Natural killer cell (primary cell): Measurements from ENCODE around the gene BIN1. TPM values are rescaled to one million over a fixed set of nuclear protein-coding genes. Genes with fewer than 3 reads are reported as not detected.

Experiments
- ATAC-seq, 3 donors: fragments of 150-1000 bp in 2 of 3; fragments of 200-7000 bp in 1 of 3; cut with Tn5 transposase; 1 replicate in 1 of 3; 2 replicates in 2 of 3; pipeline ENCODE4 v1.10.0; 2021; ENCODE audit warnings: mild to moderate bottlenecking in 2 of 3, moderate library complexity in 2 of 3
- DNase-seq, 2 donors: peaks; one replicate each; pipeline versions ENCODE4 v3.0.0 to v3.0.0-alpha.2; 2013 to 2021; ENCODE audit warnings: mixed read lengths in 1 of 2
- H3K27ac ChIP-seq: one replicate; pipeline ENCODE4 v1.5.1; 2013; ENCODE audit warnings: mild to moderate bottlenecking, low read length
- H3K27me3 ChIP-seq: one replicate; pipeline ENCODE4 v1.6.1; 2013; ENCODE audit warnings: low read length; ENCODE audit not compliant: control insufficient read depth, insufficient read depth
- H3K36me3 ChIP-seq: one replicate; pipeline ENCODE4 v1.6.1; 2013; ENCODE audit warnings: low read length; ENCODE audit not compliant: control insufficient read depth, insufficient read depth
- H3K4me1 ChIP-seq: one replicate; pipeline ENCODE4 v1.6.1; 2013; ENCODE audit warnings: low read length; ENCODE audit not compliant: control insufficient read depth, insufficient read depth
- H3K4me3 ChIP-seq: one replicate; pipeline ENCODE4 v1.5.1; 2013; ENCODE audit warnings: low read length
- H3K9me3 ChIP-seq: one replicate; pipeline ENCODE4 v1.6.1; 2013; ENCODE audit warnings: low read length; ENCODE audit not compliant: control insufficient read depth, insufficient read depth
- H3K27ac Mint-ChIP-seq, 2 donors: one replicate each; pipeline ENCODE4 v1.8.0; 2022; ENCODE audit warnings: mild to moderate bottlenecking in 2 of 2, mixed read lengths in 2 of 2, moderate library complexity in 1 of 2
- H3K27me3 Mint-ChIP-seq, 2 donors: one replicate each; pipeline ENCODE4 v1.8.0; 2022; ENCODE audit warnings: low read depth in 2 of 2, mixed read lengths in 2 of 2
- H3K36me3 Mint-ChIP-seq: one replicate; pipeline ENCODE4 v1.8.0; 2022; ENCODE audit warnings: mixed read lengths
- H3K4me1 Mint-ChIP-seq, 2 donors: one replicate each; pipeline ENCODE4 v1.8.0; 2022; ENCODE audit warnings: mixed read lengths in 2 of 2
- H3K4me3 Mint-ChIP-seq: one replicate; pipeline ENCODE4 v1.8.0; 2022; ENCODE audit warnings: mild to moderate bottlenecking, moderate library complexity, mixed read lengths
- H3K9me3 Mint-ChIP-seq, 2 donors: one replicate each; pipeline ENCODE4 v1.8.0; 2022; ENCODE audit warnings: mixed read lengths in 2 of 2
- WGBS: methylation state at CpG from one replicate; pipeline ENCODE4 v1.1.7; 2013; ENCODE audit warnings: missing lambda C conversion rate; ENCODE audit not compliant: insufficient coverage; 5-methylcytosine and 5-hydroxymethylcytosine counted together
- intact Hi-C: fragments of 100-400 bp; cut with micrococcal nuclease; formaldehyde crosslinking; loops from one replicate; pipeline ENCODE4 v1.14.2; 2022
- total RNA-seq, 4 donors: library from RNA; stranded (reverse); fragments of 120-200 nt in 1 of 4; gene quantifications; one replicate each; pipeline versions ENCODE4 v1.2.3 to v1.2.4, GENCODE V29; 2013 to 2022
- TF ChIP-seq, protein P1 (sequence below): fragments of 200-600 bp; IDR thresholded peaks from one replicate; pipeline ENCODE4 v1.8.0; 2022; ENCODE audit warnings: antibody characterized with exemption

The BIN1 gene
- total RNA-seq, 3 donors from 2014 or later (not counting 1 experiment from before 2014, with no cell fraction given) = 73.5 to 131 (median 107) TPM

GRCh38 chr2:127015106-127015910, 91.6 kb downstream of the BIN1 start:
- Mint-ChIP-seq H3K4me1 (no peaks in the 10 kb centered on the region), H3K27ac (no peak overlapping the region), H3K4me3 (no peak overlapping the region), H3K9me3 (no peaks in the 10 kb centered on the region), H3K27me3 (peaks cover 17 to 25% of the 10 kb centered on the region in 2 donors), H3K36me3 (no peaks in the 10 kb centered on the region)
- DNase-seq (no peak), ATAC-seq (no peak)
- Histone ChIP-seq H3K27ac (no peak overlapping the region), H3K9me3 (no peaks in the 10 kb centered on the region), H3K36me3 (no peaks in the 10 kb centered on the region), H3K4me3 (no peak overlapping the region), H3K4me1 (no peaks in the 10 kb centered on the region), H3K27me3 (no peaks in the 10 kb centered on the region)
- intact Hi-C loops = no loop called here
- WGBS = 78% methylated on average over 8 of the region's 8 CpGs
- TF ChIP-seq, protein P1, sequence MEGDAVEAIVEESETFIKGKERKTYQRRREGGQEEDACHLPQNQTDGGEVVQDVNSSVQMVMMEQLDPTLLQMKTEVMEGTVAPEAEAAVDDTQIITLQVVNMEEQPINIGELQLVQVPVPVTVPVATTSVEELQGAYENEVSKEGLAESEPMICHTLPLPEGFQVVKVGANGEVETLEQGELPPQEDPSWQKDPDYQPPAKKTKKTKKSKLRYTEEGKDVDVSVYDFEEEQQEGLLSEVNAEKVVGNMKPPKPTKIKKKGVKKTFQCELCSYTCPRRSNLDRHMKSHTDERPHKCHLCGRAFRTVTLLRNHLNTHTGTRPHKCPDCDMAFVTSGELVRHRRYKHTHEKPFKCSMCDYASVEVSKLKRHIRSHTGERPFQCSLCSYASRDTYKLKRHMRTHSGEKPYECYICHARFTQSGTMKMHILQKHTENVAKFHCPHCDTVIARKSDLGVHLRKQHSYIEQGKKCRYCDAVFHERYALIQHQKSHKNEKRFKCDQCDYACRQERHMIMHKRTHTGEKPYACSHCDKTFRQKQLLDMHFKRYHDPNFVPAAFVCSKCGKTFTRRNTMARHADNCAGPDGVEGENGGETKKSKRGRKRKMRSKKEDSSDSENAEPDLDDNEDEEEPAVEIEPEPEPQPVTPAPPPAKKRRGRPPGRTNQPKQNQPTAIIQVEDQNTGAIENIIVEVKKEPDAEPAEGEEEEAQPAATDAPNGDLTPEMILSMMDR = no peak

DNA sequence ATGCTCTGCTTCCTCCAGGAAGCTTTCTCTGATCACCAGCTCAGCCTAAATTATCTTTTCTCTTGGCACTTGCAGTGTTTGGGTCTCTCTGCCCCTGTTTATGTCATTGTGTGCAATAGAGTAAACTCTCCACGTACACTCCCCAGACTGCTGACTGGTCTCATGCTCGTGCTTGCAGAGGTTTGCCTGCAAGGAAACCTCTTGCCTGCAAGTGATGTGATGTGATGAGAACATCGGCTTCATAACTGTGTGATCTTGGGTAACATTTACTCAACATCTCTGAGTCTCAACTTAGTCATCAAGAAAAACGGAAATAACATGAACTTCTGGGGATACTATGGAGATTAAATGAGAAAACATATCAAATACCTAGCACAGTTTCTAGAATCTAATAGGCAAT, 92.3 kb downstream of the BIN1 start:
- H3K4me1 Mint-ChIP-seq = no peaks in the 10 kb centered on the region
- 71% methylated on average over 3 of the region's 4 CpGs for WGBS
- ATAC-seq = no peak
- intact Hi-C loops = no loop called here
- TF ChIP-seq, protein P1 = no peak
- no peaks in the 10 kb centered on the region for H3K9me3 ChIP-seq
- no peaks in the 10 kb centered on the region for H3K27me3 ChIP-seq
- no peak overlapping the region for H3K27ac ChIP-seq
- H3K36me3 ChIP-seq = no peaks in the 10 kb centered on the region
- H3K4me3 ChIP-seq = no peak overlapping the region
- DNase-seq = no peak
- peaks cover 24 to 30% of the 10 kb centered on the region in 2 donors for H3K27me3 Mint-ChIP-seq
- no peak overlapping the region for H3K27ac Mint-ChIP-seq
- H3K9me3 Mint-ChIP-seq = no peaks in the 10 kb centered on the region
- no peaks in the 10 kb centered on the region for H3K4me1 ChIP-seq
- no peaks in the 10 kb centered on the region for H3K36me3 Mint-ChIP-seq
- no peak overlapping the region for H3K4me3 Mint-ChIP-seq

DNA sequence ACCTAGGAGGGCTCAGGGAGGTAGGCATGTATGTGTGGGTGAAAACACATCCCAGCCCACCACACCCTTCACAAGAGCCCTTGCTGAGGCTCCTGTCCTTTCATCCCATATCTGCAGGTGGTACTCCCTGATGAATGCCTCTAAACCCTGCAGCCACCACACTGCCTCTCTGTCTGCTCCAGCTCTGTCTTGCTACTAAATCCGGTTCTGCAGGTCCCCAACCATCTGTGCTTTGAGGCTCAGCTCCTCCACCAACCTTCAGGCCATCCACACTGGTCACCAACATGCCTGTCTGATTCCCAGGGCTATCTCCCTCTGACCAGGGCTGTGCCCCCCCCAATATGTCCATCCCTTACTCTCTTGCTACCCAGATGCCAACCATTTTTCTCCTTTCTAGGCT, 92.7 kb downstream of the BIN1 start:
- TF ChIP-seq, protein P1 = no peak
- Mint-ChIP-seq H3K27me3 (peaks cover 26 to 28% of the 10 kb centered on the region in 2 donors), H3K9me3 (no peaks in the 10 kb centered on the region), H3K36me3 (no peaks in the 10 kb centered on the region), H3K27ac (no peak overlapping the region), H3K4me1 (no peaks in the 10 kb centered on the region), H3K4me3 (no peak overlapping the region)
- intact Hi-C loops = no loop called here
- Histone ChIP-seq H3K27me3 (no peaks in the 10 kb centered on the region), H3K36me3 (no peaks in the 10 kb centered on the region), H3K4me1 (no peaks in the 10 kb centered on the region), H3K4me3 (no peak overlapping the region), H3K9me3 (no peaks in the 10 kb centered on the region), H3K27ac (no peak overlapping the region)
- ATAC-seq (no peak), DNase-seq (no peak)
- 63% methylated on average over 1 of the region's 1 CpG for WGBS

- H3K9me3 ChIP-seq = no peaks in the 10 kb centered on the region
- Mint-ChIP-seq H3K4me3 (no peak overlapping the region), H3K27me3 (peaks cover 29 to 33% of the 10 kb centered on the region in 2 donors), H3K4me1 (no peaks in the 10 kb centered on the region), H3K27ac (no peak overlapping the region), H3K9me3 (no peaks in the 10 kb centered on the region), H3K36me3 (no peaks in the 10 kb centered on the region)
- DNase-seq (no peak), ATAC-seq (no peak)
- peaks cover 1% of the 10 kb centered on the region for H3K27me3 ChIP-seq
- H3K4me3 ChIP-seq = no peak overlapping the region
- H3K27ac ChIP-seq = no peak overlapping the region
- H3K36me3 ChIP-seq = no peaks in the 10 kb centered on the region
- 90% methylated on average over 6 of the region's 7 CpGs for WGBS
- TF ChIP-seq, protein P1 = no peak
- intact Hi-C loops = no loop called here
- no peaks in the 10 kb centered on the region for H3K4me1 ChIP-seq
Observed at GRCh38 chr2:127012868-127013267, 94.1 kb downstream of the BIN1 start.
